Adrenal gland (tissue), 12 donors: ENCODE measurements around the gene STIM2. TPM values are rescaled to one million over a fixed set of nuclear protein-coding genes. Genes with fewer than 3 reads are reported as not detected.
"Not testable (repeated sequence)": the region's sequence is repeated elsewhere in the genome, so short reads cannot be mapped to it uniquely, and the experiment has no call there.

Source experiments
- DNase-seq, 7 donors: peaks; one replicate each; pipeline ENCODE4 v3.0.0-alpha.2; 2019 to 2020
- H3K27ac ChIP-seq, 5 donors: fragments of 200-600 bp; sonication (generic) in 4 of 5; 1 replicate in 3 of 5; 2 replicates in 2 of 5; pipeline versions ENCODE4 v1.5.1 to v1.8.0; 2016 to 2020; ENCODE audit warnings: mild to moderate bottlenecking in 1 of 5
- H3K27me3 ChIP-seq: fragments of 200-600 bp; 2 replicates; pipeline ENCODE4 v1.8.0; 2021
- H3K36me3 ChIP-seq, 2 donors: fragments of 200-600 bp; replicated peaks in 1 of 2; 1 replicate in 1 of 2; 2 replicates in 1 of 2; pipeline versions ENCODE4 v1.5.1 to v1.8.0; 2018 to 2022
- H3K4me1 ChIP-seq, 2 donors: fragments of 200-600 bp; replicated peaks in 1 of 2; 1 replicate in 1 of 2; 2 replicates in 1 of 2; pipeline versions ENCODE4 v1.5.1 to v1.8.0; 2018 to 2021
- H3K4me3 ChIP-seq, 4 donors: fragments of 200-600 bp; sonication (generic) in 3 of 4; one replicate each; pipeline ENCODE4 v1.5.1; 2016 to 2018
- H3K9me3 ChIP-seq, 3 donors: fragments of 200-600 bp; sonication (generic) in 1 of 3; replicated peaks in 1 of 3; 1 replicate in 2 of 3; 2 replicates in 1 of 3; pipeline versions ENCODE4 v1.5.1 to v1.8.0; 2016 to 2021
- POLR2A ChIP-seq, 2 donors: fragments of 450-650 bp; IDR thresholded peaks; one replicate each; pipeline ENCODE4 v1.6.1; 2017; ENCODE audit warnings: antibody characterized with exemption in 2 of 2, mild to moderate bottlenecking in 2 of 2, moderate library complexity in 1 of 2
- WGBS, 4 donors: extraction: QIAGEN DNeasy Blood & Tissue Kit in 2 of 4; methylation state at CpG; one replicate each; pipeline versions ENCODE4 v1.1.5 to v1.1.7; 2013 to 2017; 5-methylcytosine and 5-hydroxymethylcytosine counted together
- intact Hi-C, 2 donors: fragments of 100-400 bp; cut with DNase I; formaldehyde crosslinking; loops; one replicate each; pipeline versions ENCODE4 v1.14.1 to v1.15.0; 2022 to 2023
- polyA plus RNA-seq, 3 donors: library from polyadenylated mRNA; stranded (reverse); fragments of 200-250 nt in 2 of 3; fragments of 350-450 nt in 1 of 3; fragmentation: Illumina TruSeq in 1 of 3; extraction: RNeasy Lipid Tissue Mini Kit (QIAGEN cat#74804) in 1 of 3; gene quantifications; one replicate each; pipeline ENCODE4 v1.2.3, GENCODE V29; 2013 to 2014
- total RNA-seq, 9 donors: library from RNA; depleted of rRNA in 4 of 9; stranded (reverse); fragments of >200 nt in 4 of 9; fragments of 120-200 nt in 1 of 9; fragmentation: NEBNext Ultra II Directional in 1 of 9; extraction: Animal tissue kit (Norgen Biotek cat#: 25700) in 1 of 9; gene quantifications; one replicate each; pipeline versions ENCODE4 v1.1.0 to v1.2.4, GENCODE V29; 2013 to 2023
- TF ChIP-seq, protein P1 (sequence below), 6 experiments: fragments of 450-650 bp in 4 of 6; fragments of 200-600 bp in 2 of 6; sonication (generic) in 1 of 6; IDR thresholded peaks; 1 replicate in 5 of 6; 2 replicates in 1 of 6; pipeline versions ENCODE4 v1.5.1 to v1.8.0; 2016 to 2021; ENCODE audit warnings: antibody characterized with exemption in 6 of 6, mild to moderate bottlenecking in 2 of 6, moderate library complexity in 1 of 6
- donor health status: healthy with polysubstance abuse.
- donor health status: Bipolar disorder and iron deficiency.
- donor health status: DM: yes; HTN: yes; CAD: no.
- donor health status: DM: no; HTN: no; CAD: no.
- donor health status: DM: no; HTN: no; CAD: no.
- donor health status: DM: yes; HTN: yes; CAD: no.

The STIM2 gene
- total and polyA plus RNA-seq, 12 donors: 7.5 to 30.4 (median 14.9) TPM

DNA sequence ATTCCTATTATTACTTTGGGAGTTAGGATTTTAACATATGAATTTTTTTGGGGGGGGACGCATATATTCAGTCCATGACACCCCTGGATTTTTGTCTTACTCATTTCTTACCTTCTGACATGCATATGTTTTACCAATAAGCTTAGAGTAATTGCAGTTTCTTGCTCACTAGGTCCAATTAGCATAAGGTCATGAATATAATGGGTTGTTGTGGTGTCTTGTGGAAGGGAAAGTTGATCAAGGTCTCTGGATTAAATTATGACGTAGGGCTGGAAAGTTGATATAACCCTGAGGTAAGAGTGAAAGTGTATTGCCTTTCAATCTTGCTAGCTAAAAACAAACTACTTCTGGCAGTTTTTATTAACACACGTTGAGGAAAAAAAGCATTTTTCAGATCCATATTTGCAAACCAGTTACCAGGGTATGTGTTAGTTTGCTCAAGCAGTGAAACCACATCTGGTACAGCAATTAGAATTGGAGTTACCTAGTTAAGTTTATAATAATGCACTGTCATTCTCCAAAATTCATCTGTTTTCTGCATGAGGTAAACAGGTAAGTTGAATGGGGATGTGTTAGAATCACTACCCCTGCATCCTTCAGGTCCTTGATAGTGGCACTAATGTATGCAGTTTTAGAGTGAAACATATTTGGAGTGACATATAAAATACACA, 32.0 kb downstream of the STIM2 start:
- H3K4me1 ChIP-seq: no peaks in the 10 kb centered on the region
- DNase-seq: no peak
- H3K27me3 ChIP-seq: no peaks in the 10 kb centered on the region
- H3K36me3 ChIP-seq: no peaks in the 10 kb centered on the region
- H3K4me3 ChIP-seq: no peak overlapping the region
- intact Hi-C loops: no loop called here
- TF ChIP-seq, protein P1, sequence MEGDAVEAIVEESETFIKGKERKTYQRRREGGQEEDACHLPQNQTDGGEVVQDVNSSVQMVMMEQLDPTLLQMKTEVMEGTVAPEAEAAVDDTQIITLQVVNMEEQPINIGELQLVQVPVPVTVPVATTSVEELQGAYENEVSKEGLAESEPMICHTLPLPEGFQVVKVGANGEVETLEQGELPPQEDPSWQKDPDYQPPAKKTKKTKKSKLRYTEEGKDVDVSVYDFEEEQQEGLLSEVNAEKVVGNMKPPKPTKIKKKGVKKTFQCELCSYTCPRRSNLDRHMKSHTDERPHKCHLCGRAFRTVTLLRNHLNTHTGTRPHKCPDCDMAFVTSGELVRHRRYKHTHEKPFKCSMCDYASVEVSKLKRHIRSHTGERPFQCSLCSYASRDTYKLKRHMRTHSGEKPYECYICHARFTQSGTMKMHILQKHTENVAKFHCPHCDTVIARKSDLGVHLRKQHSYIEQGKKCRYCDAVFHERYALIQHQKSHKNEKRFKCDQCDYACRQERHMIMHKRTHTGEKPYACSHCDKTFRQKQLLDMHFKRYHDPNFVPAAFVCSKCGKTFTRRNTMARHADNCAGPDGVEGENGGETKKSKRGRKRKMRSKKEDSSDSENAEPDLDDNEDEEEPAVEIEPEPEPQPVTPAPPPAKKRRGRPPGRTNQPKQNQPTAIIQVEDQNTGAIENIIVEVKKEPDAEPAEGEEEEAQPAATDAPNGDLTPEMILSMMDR (IDR thresholded peaks at IDR 0.05): no peak
- H3K9me3 ChIP-seq: no peaks in the 10 kb centered on the region
- H3K27ac ChIP-seq: no peak overlapping the region
- 73 to 85% (median 78%) methylated on average over 3 of the region's 3 CpGs for WGBS, 4 donors

DNA sequence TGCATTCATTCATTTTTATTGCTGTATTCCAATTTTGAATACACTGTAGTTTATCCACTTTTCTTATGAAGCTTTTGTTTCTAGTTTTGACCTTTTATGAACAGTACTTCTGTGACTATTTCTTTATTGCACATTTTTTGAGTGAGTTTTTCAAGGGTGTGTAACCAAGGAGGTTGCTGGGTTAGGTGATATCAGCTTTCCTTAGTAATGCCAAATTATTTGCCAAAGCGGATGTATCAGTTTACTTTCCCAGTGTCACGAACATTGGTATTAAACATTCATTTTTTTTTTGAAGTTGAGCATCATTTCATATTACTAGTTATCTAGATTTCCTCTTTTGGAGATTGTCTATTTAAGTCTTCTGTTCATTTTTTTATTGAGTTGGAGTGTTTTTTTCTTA, 32.9 kb downstream of the STIM2 start:
- Histone ChIP-seq H3K4me1 (no peaks in the 10 kb centered on the region), H3K9me3 (no peaks in the 10 kb centered on the region), H3K27me3 (no peaks in the 10 kb centered on the region), H3K4me3 (no peak overlapping the region), H3K36me3 (no peaks in the 10 kb centered on the region), H3K27ac (no peak overlapping the region)
- DNase-seq: no peak
- 79 to 87% (median 84%) methylated on average over 2 of the region's 2 CpGs for WGBS, 4 donors
- TF ChIP-seq POLR2A (IDR thresholded peaks at IDR 0.05): no peak
- TF ChIP-seq, protein P1 (IDR thresholded peaks at IDR 0.05): no peak
- intact Hi-C loops: no loop called here

DNA sequence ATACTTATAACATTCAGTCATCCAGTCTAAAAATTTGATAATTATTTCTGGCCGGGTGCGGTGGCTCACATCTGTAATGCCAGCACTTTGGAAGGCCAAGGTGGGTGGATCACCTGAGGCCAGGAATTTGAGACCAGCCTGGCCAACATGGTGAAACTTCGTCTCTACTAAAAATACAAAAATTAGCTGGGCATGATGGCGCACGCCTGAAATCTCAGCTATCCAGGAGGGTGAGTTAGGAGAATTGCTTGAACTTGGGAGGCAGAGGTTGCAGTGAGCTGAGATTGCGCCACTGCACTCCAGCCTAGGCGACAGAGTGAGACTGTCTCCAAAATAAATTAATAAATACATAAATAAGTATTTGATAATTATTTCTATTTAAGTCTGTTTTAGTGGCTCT, 34.2 kb downstream of the STIM2 start:
- DNase-seq, H3K27me3 ChIP-seq, H3K27ac ChIP-seq, H3K4me1 ChIP-seq, intact Hi-C loops, H3K4me3 ChIP-seq, H3K9me3 ChIP-seq, H3K36me3 ChIP-seq: not testable (repeated sequence)
- 94 to 97% (median 96%) methylated on average over 7 of the region's 7 CpGs for WGBS, 4 donors

DNA sequence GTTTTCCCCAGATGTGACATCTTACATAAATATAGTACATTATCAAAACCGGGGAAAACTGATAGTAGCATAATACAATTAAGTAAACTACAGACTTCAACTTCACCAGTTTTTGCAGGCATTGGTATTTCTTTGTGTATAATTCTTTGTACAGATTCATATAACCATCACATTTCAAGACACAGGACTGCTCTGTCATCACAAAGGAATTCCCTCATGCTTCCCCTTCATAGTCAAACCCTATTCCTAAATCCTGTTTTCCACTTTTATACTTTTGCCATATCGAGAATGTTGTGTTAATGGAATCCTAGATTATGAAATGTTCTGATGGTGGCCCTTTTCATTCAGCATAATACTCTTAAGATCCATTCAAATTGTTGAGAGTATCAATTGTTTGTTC, 36.0 kb downstream of the STIM2 start:
- WGBS, 4 donors: 88 to 93% (median 90%) methylated on average over 2 of the region's 2 CpGs
- Histone ChIP-seq H3K27me3 (no peaks in the 10 kb centered on the region), H3K36me3 (no peaks in the 10 kb centered on the region), H3K4me3 (no peak overlapping the region), H3K4me1 (peaks cover 7 to 20% of the 10 kb centered on the region in 2 donors), H3K27ac (no peak overlapping the region), H3K9me3 (no peaks in the 10 kb centered on the region)
- TF ChIP-seq, protein P1 (IDR thresholded peaks at IDR 0.05): no peak
- TF ChIP-seq POLR2A (IDR thresholded peaks at IDR 0.05): no peak
- intact Hi-C loops: no loop called here
- no peak for DNase-seq

DNA sequence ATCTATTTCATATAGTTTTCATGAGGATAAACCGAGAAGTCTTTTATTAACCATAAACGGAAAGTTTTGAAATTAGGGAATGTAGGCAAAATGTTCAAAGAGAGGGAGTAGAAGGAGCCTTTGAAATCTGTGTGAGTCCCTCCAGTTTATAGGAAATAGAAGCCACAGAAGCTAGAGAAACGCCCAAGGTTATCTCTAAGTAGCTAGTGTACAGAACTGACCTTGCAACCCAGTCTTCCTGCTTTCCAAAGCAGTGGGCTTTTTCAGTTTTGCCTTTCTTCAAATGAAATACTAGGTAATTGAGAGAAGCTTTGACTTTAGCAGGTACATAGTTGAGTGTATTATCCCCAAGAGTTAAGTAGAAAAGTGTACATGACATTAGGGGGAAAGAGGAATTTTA, 39.4 kb downstream of the STIM2 start:
- no peaks in the 10 kb centered on the region for H3K27me3 ChIP-seq
- TF ChIP-seq POLR2A (IDR thresholded peaks at IDR 0.05): no peak
- no peak overlapping the region for H3K27ac ChIP-seq
- intact Hi-C loops: no loop called here
- no peaks in the 10 kb centered on the region for H3K36me3 ChIP-seq
- DNase-seq: no peak
- WGBS, 4 donors: 20 to 28% (median 25%) methylated on average over 3 of the region's 3 CpGs
- H3K4me3 ChIP-seq: no peak overlapping the region
- H3K9me3 ChIP-seq: no peaks in the 10 kb centered on the region
- peaks cover 7 to 20% of the 10 kb centered on the region in 2 donors for H3K4me1 ChIP-seq
